Stimulated activated CD8-positive, alpha-beta memory T cell treated with anti-CD3 and anti-CD28 coated beads, Interleukin-7, amount 100 ng/mL, for 24 hours (primary cell): ENCODE results near the gene SLC12A3.
"Not testable (repeated sequence)": the region's sequence is repeated elsewhere in the genome, so short reads cannot be mapped to it uniquely, and the experiment has no call there.

Experiments used
- DNase-seq: peaks from one replicate; pipeline ENCODE4 v3.0.0-alpha.2; 2020; ENCODE audit warnings: low read depth

Gene SLC12A3

GRCh38 chr16:56868766-56869165, 3.8 kb downstream of the SLC12A3 start:
- not testable (repeated sequence) for DNase-seq

GRCh38 chr16:56869513-56870275, 4.7 kb downstream of the SLC12A3 start:
- DNase-seq = no peak

- DNase-seq = no peak
Measured at GRCh38 chr16:56870276-56870888, 5.4 kb downstream of the SLC12A3 start.

- no peak for DNase-seq
Measured at GRCh38 chr16:56871172-56871593, 6.2 kb downstream of the SLC12A3 start.

GRCh38 chr16:56872863-56873391, 7.9 kb downstream of the SLC12A3 start:
- no peak for DNase-seq

- no peak for DNase-seq
Measured at GRCh38 chr16:56874800-56875199, 9.8 kb downstream of the SLC12A3 start.

- DNase-seq = no peak
Measured at GRCh38 chr16:56876048-56876447, 11.0 kb downstream of the SLC12A3 start.

- no peak for DNase-seq
Measured at GRCh38 chr16:56877486-56878182, 12.6 kb downstream of the SLC12A3 start.

GRCh38 chr16:56878282-56878854, 13.4 kb downstream of the SLC12A3 start:
- no peak for DNase-seq

- DNase-seq = no peak
Measured at GRCh38 chr16:56879276-56879675, 14.3 kb downstream of the SLC12A3 start.

- no peak for DNase-seq
Measured at GRCh38 chr16:56880176-56880575, 15.2 kb downstream of the SLC12A3 start.

GRCh38 chr16:56880685-56881084, 15.7 kb downstream of the SLC12A3 start:
- DNase-seq = no peak

- DNase-seq = no peak
Measured at GRCh38 chr16:56882077-56882800, 17.2 kb downstream of the SLC12A3 start.

- no peak for DNase-seq
Measured at GRCh38 chr16:56883586-56883985, 18.6 kb downstream of the SLC12A3 start.

- DNase-seq = no peak
Measured at GRCh38 chr16:56884026-56884582, 19.1 kb downstream of the SLC12A3 start.

- not testable (repeated sequence) for DNase-seq
Measured at GRCh38 chr16:56884929-56885328, 19.9 kb downstream of the SLC12A3 start.

GRCh38 chr16:56885446-56886162, 20.6 kb downstream of the SLC12A3 start:
- no peak for DNase-seq

- DNase-seq = no peak
Measured at GRCh38 chr16:56886296-56886695, 21.3 kb downstream of the SLC12A3 start.

- no peak for DNase-seq
Measured at GRCh38 chr16:56886826-56887225, 21.8 kb downstream of the SLC12A3 start.

GRCh38 chr16:56888806-56889205, 23.8 kb downstream of the SLC12A3 start:
- no peak for DNase-seq

- no peak for DNase-seq
Measured at GRCh38 chr16:56889206-56889605, 24.2 kb downstream of the SLC12A3 start.
